Epithelial cell of esophagus (primary cell): ENCODE results near the gene ZC3H12C.

Source experiments
- DNase-seq: peaks from one replicate; pipeline ENCODE4 v3.0.0; 2010; ENCODE audit warnings: low read depth
- H3K4me3 ChIP-seq: 2 replicates; pipeline ENCODE4 v1.5.1; 2011; ENCODE audit warnings: mild to moderate bottlenecking, low read length, control low read depth
- CTCF ChIP-seq: IDR thresholded peaks from 2 replicates; pipeline ENCODE4 v1.5.1; 2011; ENCODE audit warnings: low read depth, mild to moderate bottlenecking, low read length, control low read depth, inconsistent platforms; ENCODE audit not compliant: insufficient read depth; ENCODE audit errors: missing control alignments

ZC3H12C gene

GRCh38 chr11:110160016-110160415 lies 66.8 kb downstream of the ZC3H12C start:
- H3K4me3 ChIP-seq = no peak overlapping the region
- TF ChIP-seq CTCF = no peak
- DNase-seq = no peak

- TF ChIP-seq CTCF = no peak
- no peak overlapping the region for H3K4me3 ChIP-seq
- DNase-seq = no peak
Measured at GRCh38 chr11:110160437-110160836, 67.2 kb downstream of the ZC3H12C start.

- H3K4me3 ChIP-seq = no peak overlapping the region
- DNase-seq = no peak
- TF ChIP-seq CTCF = no peak
Measured at GRCh38 chr11:110161061-110161460, 67.9 kb downstream of the ZC3H12C start.

GRCh38 chr11:110162216-110162615 lies 69.0 kb downstream of the ZC3H12C start:
- DNase-seq = no peak
- TF ChIP-seq CTCF = no peak
- H3K4me3 ChIP-seq = no peak overlapping the region

GRCh38 chr11:110165039-110165925 lies 72.1 kb downstream of the ZC3H12C start:
- no peak for TF ChIP-seq CTCF
- no peak for DNase-seq
- no peak overlapping the region for H3K4me3 ChIP-seq

- H3K4me3 ChIP-seq = no peak overlapping the region
- DNase-seq = no peak
- no peak for TF ChIP-seq CTCF
Measured at GRCh38 chr11:110168033-110168803, 75.0 kb downstream of the ZC3H12C start.
